Stimulated activated CD8-positive, alpha-beta memory T cell treated with anti-CD3 and anti-CD28 coated beads, Interleukin-4, amount 100 ng/mL, for 4 hours (primary cell): ENCODE results near the gene BEX3.
"Not testable (repeated sequence)": the region's sequence is repeated elsewhere in the genome, so short reads cannot be mapped to it uniquely, and the experiment has no call there.

Experiments used
- DNase-seq, 2 donors: peaks; one replicate each; pipeline ENCODE4 v3.0.0-alpha.2; 2020; ENCODE audit warnings: low read depth in 2 of 2, low spot score in 1 of 2

Gene BEX3

DNA sequence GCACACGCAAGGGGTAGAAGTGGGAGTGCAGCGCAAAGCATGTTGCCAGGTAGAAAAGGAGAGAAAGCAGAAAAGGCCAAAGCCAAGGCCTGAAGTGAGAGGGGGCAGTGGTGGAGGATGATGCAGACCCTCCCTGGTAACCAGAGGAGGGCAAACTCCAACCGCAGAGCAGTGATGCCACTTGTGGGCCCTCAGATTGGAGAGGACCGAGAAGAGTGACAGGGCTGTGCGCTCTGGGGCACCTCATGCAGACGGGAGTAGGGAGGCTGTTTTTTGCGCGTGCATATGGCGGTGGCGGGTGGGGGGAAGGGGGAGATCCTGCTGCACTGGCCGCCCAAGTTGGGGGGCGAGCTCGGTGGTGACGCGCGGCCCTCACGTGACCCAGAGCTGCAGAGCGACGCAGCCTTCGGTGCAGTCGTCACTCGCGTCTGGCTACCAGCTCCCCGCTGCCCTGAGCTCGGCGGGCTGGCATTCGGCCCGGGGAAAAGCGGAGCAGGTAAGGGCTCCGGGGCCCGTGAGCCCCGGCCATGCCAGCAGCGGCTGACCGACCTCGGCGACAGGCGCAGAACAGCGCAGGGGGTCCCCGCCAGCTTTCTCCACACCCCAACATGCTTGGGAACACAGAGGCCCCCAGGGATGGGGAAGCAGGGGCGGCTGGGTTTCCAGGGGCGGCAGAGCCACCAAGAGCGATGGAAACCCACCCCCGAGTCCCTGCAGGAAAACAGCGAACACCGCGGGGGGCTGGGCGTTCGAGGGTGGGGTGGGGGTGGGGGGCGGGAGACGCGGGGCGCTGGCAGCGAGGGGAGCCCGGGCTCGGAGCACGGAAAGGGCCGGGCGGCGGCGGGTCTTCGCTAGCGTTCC, at the start of gene BEX3:
BEX3 (plus strand) TSS at position 421 of the 861 bp plus-strand sequence. CDS start 984 bp downstream, outside the sequence.
- no peak for DNase-seq

DNA sequence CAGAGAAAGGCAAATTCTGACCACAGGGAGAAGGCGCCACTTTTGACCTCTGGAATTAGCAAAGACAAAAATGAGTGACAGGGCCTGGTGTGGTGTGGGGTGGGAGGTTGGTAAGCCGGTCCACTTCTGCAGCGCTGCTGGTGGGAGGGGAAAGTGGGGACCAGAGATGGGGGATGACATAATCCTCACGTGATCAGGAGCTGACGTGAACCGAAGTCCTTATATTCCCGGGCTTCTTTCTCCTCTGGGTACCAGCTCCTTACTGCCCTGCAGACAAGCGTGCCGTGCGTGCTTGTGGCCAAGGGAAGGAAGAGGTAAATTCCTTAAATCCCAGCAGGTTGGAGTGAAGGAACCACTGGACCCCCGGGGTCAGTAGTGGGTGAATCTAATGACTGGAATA, 46.3 kb upstream of the BEX3 start, which contains the start of gene TCEAL7:
TCEAL7 (plus strand) TSS at position 249 of the 400 bp plus-strand sequence. CDS start 1,165 bp downstream, outside the sequence.
- no peak for DNase-seq

DNA sequence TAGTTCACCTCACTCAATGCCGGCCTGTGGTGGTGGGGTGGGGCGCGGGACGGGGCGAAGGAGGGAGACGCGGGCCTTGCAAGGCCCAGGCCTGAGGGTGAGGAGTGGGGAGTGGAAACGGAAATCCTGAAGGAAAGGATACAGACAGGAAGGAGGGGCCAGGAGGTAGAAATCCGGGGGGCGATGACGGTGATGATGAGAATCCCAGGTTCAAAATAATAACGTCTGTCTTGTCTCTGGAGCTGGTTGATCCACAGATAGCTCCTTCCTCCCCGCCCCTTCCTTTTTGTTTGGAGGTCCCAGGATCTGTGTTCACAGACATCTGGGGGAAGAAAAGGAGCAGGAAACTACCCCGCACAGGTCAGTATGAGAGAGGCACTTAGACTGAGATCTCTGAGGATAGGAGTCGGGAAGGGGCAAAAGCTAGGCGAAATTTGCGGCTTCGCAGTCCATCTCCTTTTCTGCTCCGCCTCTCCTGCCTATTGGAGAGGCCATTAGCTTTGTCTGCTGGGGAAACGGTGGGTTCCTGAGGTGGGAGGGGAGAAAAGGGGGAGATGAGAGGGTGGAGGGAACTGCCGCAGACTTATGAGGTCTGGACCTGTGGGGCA, 45.6 kb upstream of the BEX3 start:
- DNase-seq: no peak

DNA sequence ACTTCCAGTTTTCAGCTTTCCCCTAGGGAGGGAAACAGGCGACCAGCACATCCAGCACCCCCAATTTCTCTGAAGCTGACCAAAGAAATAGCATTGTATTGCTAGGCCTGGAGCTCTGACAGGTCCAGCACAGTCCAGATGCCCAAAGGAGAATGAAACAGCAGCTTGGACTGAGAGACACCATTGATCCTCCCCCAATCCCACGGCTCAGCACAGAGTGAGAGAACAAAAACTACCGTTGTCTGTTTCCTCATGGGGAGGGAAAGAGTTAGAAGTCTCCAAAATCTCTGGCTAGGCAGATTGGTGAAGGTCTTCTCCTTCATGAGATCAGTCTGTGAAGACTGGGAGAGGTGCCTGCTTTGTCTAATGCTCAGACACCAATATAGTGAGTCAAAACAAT, 37.7 kb upstream of the BEX3 start:
- no peak for DNase-seq

DNA sequence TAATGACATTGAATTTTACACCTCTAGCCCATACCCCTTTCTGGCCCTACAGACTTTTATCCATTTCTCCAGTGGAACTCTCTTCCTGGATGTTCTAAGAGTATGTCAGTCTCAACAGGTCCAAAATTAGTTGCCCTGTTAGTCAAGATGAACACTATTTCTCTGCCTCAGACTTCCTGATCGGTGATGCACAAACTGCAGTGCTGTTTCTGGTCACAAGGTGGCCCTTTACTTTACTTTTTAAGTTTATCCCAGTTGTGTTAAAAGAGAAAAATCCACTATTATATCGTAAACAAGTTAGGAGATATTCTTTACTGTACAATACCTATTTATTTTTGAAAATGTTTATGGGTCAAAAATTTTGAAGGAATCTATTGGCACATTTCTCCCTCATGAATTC, 33.2 kb upstream of the BEX3 start:
- no peak for DNase-seq

DNA sequence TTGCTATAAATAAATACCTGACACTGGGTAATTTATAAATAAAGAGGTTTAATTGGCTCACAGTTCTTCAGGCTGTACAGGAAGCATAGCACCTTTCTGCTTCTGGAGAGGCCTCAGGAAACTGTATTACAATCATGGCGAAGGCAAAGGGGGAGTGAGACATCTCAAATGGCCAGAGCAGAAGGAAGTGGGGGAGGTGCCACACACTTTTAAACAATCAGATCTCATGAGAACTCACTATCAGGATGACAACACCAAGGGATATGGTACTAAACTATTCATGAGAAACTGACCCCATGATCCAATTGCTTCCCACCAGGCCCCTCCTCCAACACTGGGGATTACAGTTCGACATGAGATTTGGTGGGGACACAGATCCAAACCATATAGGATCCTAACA, 31.7 kb upstream of the BEX3 start:
- no peak for DNase-seq

DNA sequence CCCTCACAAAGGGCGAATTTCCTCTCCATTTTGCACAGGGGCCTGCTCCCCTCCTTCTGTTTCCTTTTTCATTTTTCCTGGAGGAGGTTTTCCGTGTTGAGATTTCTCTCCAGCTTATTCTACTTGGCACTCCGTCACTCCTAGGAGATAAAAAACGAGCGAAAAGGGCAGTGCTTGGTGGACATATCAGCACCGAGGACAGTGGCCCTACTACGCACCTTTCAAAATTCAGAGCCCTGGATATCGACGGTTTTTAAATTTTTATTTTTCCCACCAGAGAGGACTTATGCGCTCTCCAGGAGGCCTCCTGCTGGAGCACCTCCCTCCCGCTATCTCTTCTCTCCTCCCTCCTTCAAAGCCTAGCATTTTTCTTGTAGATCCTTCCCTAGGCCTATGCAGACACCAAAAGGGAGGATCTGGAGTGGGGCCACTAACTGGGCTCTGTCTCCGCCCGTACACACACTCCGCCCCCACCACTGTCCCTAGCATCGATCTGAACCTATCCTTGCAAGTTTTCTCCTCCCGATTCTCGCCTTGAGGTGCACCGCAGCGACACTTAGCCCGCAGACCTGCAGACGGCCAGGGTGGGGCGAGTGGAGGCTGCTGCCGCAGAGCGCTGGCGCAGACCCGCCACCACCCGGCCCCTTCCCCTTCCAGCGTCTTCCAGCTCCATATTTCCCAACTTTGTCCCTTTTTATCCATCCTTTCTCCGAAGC, 28.5 kb upstream of the BEX3 start:
- DNase-seq: no peak

DNA sequence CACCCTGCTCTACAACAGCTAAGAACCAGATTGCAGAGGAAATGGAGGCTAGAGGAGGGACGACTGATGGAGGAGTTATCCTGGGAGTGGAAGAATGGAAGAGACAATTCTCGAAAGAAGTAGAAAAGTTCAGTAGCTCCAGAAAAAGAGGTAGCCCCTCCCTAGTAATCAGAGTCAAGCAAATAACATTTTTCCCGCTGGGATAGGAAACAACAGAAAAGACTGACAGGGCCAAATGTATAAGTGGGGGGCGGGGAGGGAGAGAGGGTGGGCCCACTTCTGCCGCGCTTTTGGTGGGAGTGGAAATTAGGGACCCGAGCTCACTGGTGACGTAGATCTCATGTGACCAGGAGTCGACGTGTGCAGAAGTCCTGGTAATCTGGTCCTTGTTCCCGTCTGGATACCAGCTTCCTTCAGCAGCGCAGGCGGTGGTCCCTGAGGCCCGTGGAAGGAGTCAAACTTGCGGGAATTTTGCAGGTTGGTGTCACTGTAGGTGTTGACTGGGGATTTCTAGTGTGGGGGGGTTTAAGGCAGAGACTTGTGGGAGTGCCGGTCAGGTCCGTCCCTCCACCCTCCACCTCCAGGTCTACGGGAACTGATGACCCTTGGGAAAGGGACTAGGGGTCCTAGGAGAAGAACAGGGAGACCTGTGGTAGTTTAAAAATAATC, 20.1 kb upstream of the BEX3 start, which contains the start of gene TCEAL9:
TCEAL9 (plus strand) TSS at position 377 of the 669 bp plus-strand sequence. CDS start 1,179 bp downstream, outside the sequence.
- DNase-seq: no peak

DNA sequence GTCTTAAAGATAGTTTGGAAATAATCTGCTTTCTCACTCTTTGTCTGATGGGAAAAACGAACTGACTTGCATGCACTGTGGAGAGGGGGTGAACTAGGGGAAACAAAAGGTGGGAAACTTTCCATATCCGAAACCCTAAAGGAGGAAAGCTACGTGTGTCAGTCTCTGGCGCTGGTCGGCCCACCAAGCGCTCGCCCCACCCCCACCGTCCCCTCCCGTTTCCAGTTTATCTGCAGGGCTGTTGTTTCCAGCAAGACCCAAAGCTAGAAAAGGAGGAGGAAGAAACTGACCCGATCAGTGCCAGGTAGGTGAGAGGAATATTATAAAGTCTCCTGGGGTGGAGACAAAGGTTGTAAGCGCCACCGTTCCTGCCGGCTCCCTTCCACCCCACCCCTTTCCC, 19.5 kb upstream of the BEX3 start:
- no peak for DNase-seq

DNA sequence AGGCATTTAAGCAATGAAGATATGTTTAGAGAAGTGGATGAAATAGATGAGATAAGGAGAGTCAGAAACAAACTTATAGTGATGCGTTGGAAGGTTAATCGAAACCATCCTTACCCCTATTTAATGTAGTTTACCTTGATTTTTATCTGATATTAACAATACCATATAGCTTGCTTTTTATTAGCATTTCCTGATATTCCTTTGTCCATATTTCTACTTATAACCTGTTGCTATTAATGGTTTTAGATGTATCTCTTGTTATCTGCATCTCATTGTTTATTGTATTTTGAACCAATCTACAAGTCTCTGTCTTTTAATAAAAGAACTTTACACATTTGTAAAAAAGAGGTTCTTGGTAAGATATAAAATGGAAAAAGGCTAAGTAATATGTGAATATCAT, 18.5 kb upstream of the BEX3 start:
- DNase-seq: no peak

DNA sequence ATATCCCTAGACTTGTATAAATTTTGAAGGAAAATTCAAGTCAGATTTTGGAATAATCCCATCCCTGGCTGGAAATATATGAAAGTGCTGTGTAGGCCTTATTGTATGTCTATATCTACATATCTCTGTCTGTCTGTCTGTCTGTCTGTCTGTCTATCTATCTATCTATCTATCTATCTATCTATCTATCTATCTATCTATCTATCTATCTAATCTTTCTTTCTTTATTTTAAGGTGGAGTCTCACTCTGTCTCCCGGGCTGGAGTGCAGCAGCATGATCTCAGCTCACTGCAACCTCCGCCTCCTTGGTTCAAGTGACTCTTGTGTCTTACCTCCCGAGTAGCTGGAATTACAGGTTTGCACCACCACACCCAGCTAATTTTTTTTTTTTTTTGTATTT, 16.7 kb upstream of the BEX3 start:
- DNase-seq: not testable (repeated sequence)

DNA sequence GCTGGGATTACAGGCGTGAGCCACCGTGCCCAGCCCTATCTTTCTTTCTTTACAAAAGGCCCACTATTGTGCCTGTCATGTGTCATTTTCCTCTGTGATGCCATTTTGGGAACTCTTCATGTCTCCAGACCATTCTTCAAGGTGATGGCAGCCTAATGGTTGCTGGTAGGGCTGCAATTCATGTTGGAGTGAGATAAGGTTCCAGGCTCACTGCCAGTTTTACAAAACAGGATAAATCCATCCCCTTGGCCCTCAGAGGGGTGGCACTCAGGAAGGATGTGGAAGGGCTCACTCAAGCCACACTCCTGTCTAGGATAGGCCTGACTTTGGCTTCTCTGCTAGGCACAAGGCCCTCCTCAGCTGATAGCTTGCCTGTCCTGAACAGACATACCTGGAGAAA, 16.2 kb upstream of the BEX3 start:
- DNase-seq: no peak

DNA sequence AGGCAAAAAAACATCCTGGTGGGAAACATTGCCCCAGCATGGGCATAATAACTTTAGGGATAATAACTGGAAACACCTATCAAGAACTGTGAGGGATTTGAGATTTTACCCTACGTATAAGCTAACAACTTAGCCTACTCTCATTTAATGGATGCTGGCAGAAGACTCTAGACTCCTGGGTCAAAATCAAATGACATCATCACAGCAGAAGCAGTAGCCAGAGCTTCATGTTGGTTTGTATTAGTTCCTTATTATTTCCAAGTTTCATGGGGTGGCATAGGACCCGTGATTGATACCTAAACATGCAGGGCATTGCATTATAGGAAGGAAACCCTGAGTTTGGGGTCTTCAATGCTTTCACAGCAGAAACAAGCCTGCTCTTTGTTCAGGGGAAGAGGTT, 15.4 kb upstream of the BEX3 start:
- DNase-seq: no peak

DNA sequence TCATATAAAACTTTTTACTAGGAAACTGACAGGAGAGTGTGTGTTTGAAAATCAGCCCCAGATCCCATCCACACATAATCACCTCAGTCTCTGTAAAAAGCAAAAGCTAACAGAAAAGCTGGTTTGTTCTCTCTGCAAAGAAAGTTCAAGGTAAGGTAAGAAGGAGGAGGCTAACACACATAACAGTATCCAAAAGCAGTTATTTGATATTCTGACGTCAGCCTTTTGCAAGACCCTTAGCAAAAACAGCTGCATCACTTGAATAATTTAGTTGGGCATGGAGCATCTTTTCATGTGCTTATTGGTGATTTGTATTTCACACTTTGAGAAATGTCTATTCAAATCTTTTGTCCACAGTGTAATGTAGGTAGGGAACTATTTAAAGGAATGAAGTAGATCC, 14.5 kb upstream of the BEX3 start:
- DNase-seq: no peak

DNA sequence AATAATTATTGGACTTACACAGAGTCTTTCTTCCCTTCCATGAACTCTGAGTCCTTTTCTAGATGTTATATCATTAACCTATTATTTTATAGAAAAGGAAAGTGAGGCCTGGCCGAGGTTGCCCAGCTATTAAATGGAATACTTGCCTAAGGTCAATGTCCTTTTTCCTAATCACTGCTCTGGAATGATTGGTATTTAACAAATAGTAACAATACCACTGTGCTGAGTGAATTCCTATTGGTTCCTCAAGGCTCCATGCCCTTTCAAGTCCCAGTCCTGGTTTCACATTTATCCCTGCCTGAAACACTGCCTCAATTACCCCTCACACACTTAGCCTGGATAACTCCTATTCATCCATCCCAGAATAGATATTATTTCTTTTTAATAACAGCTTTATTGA, 13.9 kb upstream of the BEX3 start:
- no peak for DNase-seq

DNA sequence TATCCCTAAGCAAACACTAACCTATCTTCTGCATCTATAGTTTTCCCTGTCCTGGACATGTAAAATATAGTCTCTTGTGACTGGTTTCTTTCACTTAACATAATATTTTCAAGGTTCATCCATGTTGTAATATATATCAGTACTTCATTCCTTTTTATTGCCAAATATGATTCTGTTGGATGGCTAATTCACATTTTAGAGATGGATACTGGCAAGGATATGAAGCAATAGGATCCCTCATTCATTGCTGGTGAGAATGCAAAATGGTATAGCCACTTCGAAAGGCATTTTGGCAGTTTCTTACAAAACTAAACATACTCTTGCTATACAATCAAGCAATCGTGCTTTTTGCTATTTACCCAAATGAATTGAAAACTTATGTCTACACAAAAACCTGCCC, 13.3 kb upstream of the BEX3 start:
- no peak for DNase-seq

DNA sequence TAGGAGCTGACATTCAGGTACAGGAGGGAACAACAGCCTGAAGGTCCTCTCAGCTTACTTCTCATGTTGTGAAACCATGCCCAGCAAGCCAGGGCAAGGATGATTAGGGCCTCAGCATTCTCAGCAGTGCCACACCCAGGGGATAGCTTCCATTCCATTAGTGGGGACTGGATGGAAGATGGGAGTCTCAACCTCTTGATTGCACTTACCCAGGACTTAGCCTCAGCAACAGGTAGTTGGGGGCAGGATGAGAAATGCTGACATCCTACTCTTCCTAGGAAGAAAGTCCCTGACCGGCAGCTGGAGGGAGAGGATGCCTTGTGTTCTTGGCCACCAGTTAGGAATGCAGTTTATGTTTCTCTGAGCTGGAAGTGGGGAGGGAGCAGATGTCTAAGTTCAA, 8.8 kb upstream of the BEX3 start:
- no peak for DNase-seq

DNA sequence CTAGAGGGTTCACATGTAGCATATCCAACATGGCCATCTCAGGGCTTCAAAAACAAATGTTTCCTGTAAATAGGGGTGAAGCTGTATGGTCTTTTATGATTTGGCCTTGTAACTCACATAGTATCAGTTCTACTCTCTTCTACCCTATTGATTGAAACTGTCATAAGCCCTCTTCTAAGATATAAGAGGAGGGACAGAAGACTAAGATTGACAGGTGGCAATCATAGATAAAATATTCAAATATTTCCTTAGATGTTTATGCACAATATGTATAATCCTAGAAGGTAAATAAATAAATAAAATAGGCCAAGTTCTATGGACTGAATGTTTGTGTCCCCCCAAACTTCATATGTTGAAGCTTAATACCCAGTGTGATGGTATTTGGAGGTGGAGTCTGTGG, 6.9 kb upstream of the BEX3 start:
- no peak for DNase-seq

DNA sequence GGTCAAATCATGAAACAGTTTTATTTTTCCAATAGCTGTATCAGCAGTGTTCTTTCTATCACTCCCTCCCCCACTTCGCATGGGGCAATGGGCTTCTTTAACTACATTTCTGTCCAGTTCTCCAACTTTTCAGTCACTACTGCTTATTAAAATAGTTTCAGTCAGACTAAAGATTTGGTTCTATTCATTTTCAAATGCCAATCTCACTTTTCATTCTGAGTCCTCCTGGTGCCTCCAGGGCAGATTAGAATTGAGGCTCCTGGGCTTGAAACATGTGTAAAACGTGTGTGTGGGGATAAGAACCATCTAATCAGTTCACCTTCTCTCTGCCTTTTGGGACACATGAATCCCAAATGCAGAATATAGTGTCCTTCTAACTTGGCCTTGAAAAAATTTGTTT, 3.5 kb upstream of the BEX3 start:
- no peak for DNase-seq

DNA sequence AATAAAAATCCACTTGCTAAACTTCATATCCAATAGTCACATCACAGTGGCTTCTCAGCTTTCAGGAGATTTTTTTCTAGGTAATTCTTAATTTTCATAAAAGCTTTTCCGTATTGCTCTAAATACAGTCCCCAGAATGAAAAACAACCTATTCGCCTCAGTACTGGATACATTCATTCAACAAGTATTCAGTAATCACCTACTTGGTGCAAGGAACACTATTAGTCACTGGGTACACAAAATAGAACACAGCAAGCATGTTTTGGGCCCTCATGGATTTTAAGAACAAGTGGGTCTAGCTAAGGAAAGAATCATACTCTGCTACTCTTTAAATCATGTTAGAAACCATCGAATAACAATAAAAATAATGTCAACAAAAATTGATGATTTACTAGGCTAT, 2.8 kb upstream of the BEX3 start:
- no peak for DNase-seq

DNA sequence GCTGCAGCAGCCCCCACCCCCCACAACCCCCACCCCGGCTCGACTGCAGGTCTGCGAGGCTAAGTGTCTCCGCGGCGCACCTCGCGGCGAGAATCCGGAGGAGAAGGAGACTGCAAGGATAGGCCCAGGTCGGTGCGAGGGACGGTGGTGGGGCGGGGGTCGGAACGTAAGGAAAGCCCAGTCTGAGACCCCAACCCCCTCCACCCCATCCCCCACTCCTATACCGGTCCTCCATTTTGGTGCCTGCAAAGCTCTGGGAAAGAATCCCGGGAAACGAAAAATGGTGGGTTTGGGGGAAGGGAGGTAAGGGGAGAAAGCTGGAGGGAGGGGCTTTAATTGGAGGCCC, 614 bp downstream of the BEX3 start:
- no peak for DNase-seq

DNA sequence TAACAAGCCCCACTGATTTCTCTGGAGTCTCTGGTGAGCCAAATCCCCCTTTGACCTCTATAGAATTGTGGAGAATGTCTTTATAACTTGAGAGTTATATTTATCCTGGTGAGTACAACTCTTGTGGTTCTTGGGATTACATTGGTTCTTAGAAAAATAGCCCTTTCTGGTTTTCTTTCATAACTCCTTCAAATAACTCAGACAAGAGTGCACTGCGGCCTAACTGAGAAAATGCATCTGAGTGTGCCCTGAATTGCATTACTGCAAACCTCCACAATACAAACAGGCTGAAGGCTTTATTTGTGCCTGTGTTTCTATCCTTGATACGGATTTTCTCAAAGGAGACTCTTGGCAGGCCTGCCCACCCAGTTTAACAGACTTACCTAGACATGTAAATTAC, 2.7 kb downstream of the BEX3 start:
- DNase-seq: no peak
